A549 (cell line): Measurements from ENCODE around the gene GRIP2.

Source experiments
- CTCF ChIP-seq: fragments of >200 bp; sonication (Bioruptor Twin); formaldehyde crosslinking; IDR thresholded peaks from 3 replicates; pipeline ENCODE4 v1.5.1; 2016
- KDM5A ChIP-seq: fragments of 200-600 bp; sonication (generic); IDR thresholded peaks from 2 replicates; pipeline ENCODE4 v1.6.1; 2016; ENCODE audit warnings: antibody characterized with exemption, mild to moderate bottlenecking
- MYC ChIP-seq: IDR thresholded peaks from 2 replicates; pipeline ENCODE4 v1.6.1; 2012; ENCODE audit warnings: mild to moderate bottlenecking, inconsistent platforms, low read length, improper control_type of control experiment, borderline replicate concordance
- RAD21 ChIP-seq, 2 experiments: fragments of >200 bp in 1 of 2; sonication (Bioruptor Twin) in 1 of 2; formaldehyde crosslinking in 1 of 2; IDR thresholded peaks in 1 of 2; conservative IDR thresholded peaks in 1 of 2; 2 replicates in 1 of 2; 3 replicates in 1 of 2; pipeline ENCODE4 v1.6.1; 2012 to 2018; ENCODE audit warnings: inconsistent platforms in 1 of 2
- SMC3 ChIP-seq: fragments of >200 bp; sonication (Bioruptor Twin); formaldehyde crosslinking; IDR thresholded peaks from 3 replicates; pipeline ENCODE4 v1.6.1; 2018; ENCODE audit warnings: inconsistent platforms
- ZFP36 ChIP-seq: fragments of 450-650 bp; IDR thresholded peaks from 2 replicates; pipeline ENCODE4 v1.6.1; 2014; ENCODE audit warnings: borderline replicate concordance; ENCODE audit not compliant: partially characterized antibody

- TF ChIP-seq SMC3 = no peak
- no peak for TF ChIP-seq ZFP36
- TF ChIP-seq KDM5A = no peak
- no peak for TF ChIP-seq CTCF
- TF ChIP-seq RAD21 (conservative IDR thresholded peaks at IDR 0.05 in 1 of 2, IDR thresholded peaks at IDR 0.05 in 1 of 2) = no peak
- no peak for TF ChIP-seq MYC
These were observed 17.9 kb downstream of the GRIP2 start for GRCh38 chr3:14522129-14522691.
